Fibroblast of lung (primary cell): ENCODE measurements around the gene SLF2. TPM values are rescaled to one million over a fixed set of nuclear protein-coding genes. Genes with fewer than 3 reads are reported as not detected.

ENCODE experiments used
- DNase-seq, 2 donors: peaks; one replicate each; pipeline versions ENCODE4 v3.0.0 to v3.0.0-alpha.2; 2010; ENCODE audit warnings: low read depth in 2 of 2
- H2AFZ ChIP-seq: 2 replicates; pipeline ENCODE4 v1.5.1; 2012; ENCODE audit warnings: low read length, control low read depth, inconsistent platforms
- H3K27ac ChIP-seq: 2 replicates; pipeline ENCODE4 v1.5.1; 2011; ENCODE audit warnings: low read length, control low read depth; ENCODE audit not compliant: insufficient read depth
- H3K27me3 ChIP-seq: 2 replicates; pipeline ENCODE4 v1.5.1; 2011; ENCODE audit warnings: mild to moderate bottlenecking, low read length; ENCODE audit not compliant: control insufficient read depth, insufficient read depth
- H3K36me3 ChIP-seq: 2 replicates; pipeline ENCODE4 v1.5.1; 2011; ENCODE audit warnings: low read length; ENCODE audit not compliant: control insufficient read depth, insufficient read depth
- H3K4me1 ChIP-seq: 2 replicates; pipeline ENCODE4 v1.5.1; 2011; ENCODE audit warnings: low read length; ENCODE audit not compliant: control insufficient read depth, insufficient read depth; ENCODE audit errors: extremely low read depth
- H3K4me2 ChIP-seq: 2 replicates; pipeline ENCODE4 v1.5.1; 2011; ENCODE audit warnings: low read length, control low read depth; ENCODE audit not compliant: insufficient read depth; ENCODE audit errors: extremely low read depth
- H3K4me3 ChIP-seq, 4 experiments: fragments of 200-600 bp in 1 of 4; sonication (generic) in 1 of 4; replicated peaks in 1 of 4; 2 replicates each; pipeline ENCODE4 v1.5.1; 2011 to 2016; ENCODE audit warnings: low read length in 4 of 4, low read depth in 3 of 4, mild to moderate bottlenecking in 3 of 4, control low read depth in 2 of 4, inconsistent platforms in 1 of 4, mixed read lengths in 1 of 4; ENCODE audit not compliant: insufficient read depth in 1 of 4; ENCODE audit errors: control extremely low read depth in 1 of 4
- H3K79me2 ChIP-seq: 2 replicates; pipeline ENCODE4 v1.5.1; 2012; ENCODE audit warnings: mild to moderate bottlenecking, low read length, inconsistent platforms; ENCODE audit not compliant: control insufficient read depth, insufficient read depth
- H3K9ac ChIP-seq: 2 replicates; pipeline ENCODE4 v1.5.1; 2011; ENCODE audit warnings: mild to moderate bottlenecking, low read length, control low read depth; ENCODE audit not compliant: insufficient read depth
- H3K9me3 ChIP-seq: 2 replicates; pipeline ENCODE4 v1.5.1; 2012; ENCODE audit warnings: low read depth, low read length; ENCODE audit not compliant: control insufficient read depth, insufficient read depth
- H4K20me1 ChIP-seq: 2 replicates; pipeline ENCODE4 v1.5.1; 2011; ENCODE audit warnings: low read length; ENCODE audit not compliant: control insufficient read depth, insufficient read depth; ENCODE audit errors: extremely low read depth
- CTCF ChIP-seq, 2 donors: IDR thresholded peaks in 1 of 2; conservative IDR thresholded peaks in 1 of 2; 1 replicate in 1 of 2; 2 replicates in 1 of 2; pipeline ENCODE4 v1.5.1; 2011 to 2012; ENCODE audit warnings: low read length in 2 of 2, control low read depth in 1 of 2, inconsistent platforms in 1 of 2, low read depth in 1 of 2, mild to moderate bottlenecking in 1 of 2
- EZH2 ChIP-seq: IDR thresholded peaks from 2 replicates; pipeline ENCODE4 v1.5.1; 2012; ENCODE audit warnings: low read length, control low read depth, mild to moderate bottlenecking; ENCODE audit errors: missing control alignments
- polyA plus RNA-seq, 2 donors: library from polyadenylated mRNA; depleted of rRNA in 1 of 2; stranded (reverse) in 1 of 2; unstranded in 1 of 2; fragments of >200 nt; gene quantifications; 2 replicates each; pipeline ENCODE4 v1.2.1, GENCODE V29; 2011 to 2012; ENCODE audit warnings: missing spikeins in 1 of 2
- total RNA-seq: library from RNA; depleted of rRNA; stranded (reverse); fragments of >200 nt; gene quantifications from 2 replicates; pipeline ENCODE4 v1.2.1, GENCODE V29; 2014

SLF2 gene
- total and polyA plus RNA-seq, 2 donors (not counting 1 experiment from before 2014, with no cell fraction given) = 16.6 to 32.5 TPM

- Histone ChIP-seq H3K4me3 (no peak overlapping the region), H3K36me3 (no peaks in the 10 kb centered on the region), H3K27ac (no peak overlapping the region), H3K9ac (no peak overlapping the region), H3K27me3 (peaks cover 3% of the 10 kb centered on the region), H3K9me3 (no peaks in the 10 kb centered on the region), H3K79me2 (no peaks in the 10 kb centered on the region), H3K4me2 (no peak overlapping the region), H4K20me1 (no peaks in the 10 kb centered on the region), H3K4me1 (peaks cover 16% of the 10 kb centered on the region), H2AFZ (no peak overlapping the region)
- no peak for DNase-seq
- TF ChIP-seq CTCF (conservative IDR thresholded peaks at IDR 0.05 in 1 of 2, IDR thresholded peaks at IDR 0.05 in 1 of 2; ENCODE audit: low read depth in 1 of 2, low read length in 2 of 2) (no peak), EZH2 (no peak)
Observed at GRCh38 chr10:100879741-100880360, 32.9 kb upstream of the SLF2 start.

GRCh38 chr10:100881556-100882213, 31.1 kb upstream of the SLF2 start:
- H3K4me2 ChIP-seq = no peak overlapping the region
- no peak for DNase-seq
- H3K4me3 ChIP-seq = no peak overlapping the region
- peaks cover 3% of the 10 kb centered on the region for H3K27me3 ChIP-seq
- H3K36me3 ChIP-seq = no peaks in the 10 kb centered on the region
- TF ChIP-seq EZH2 (no peak), CTCF (conservative IDR thresholded peaks at IDR 0.05 in 1 of 2, IDR thresholded peaks at IDR 0.05 in 1 of 2; ENCODE audit: low read depth in 1 of 2, low read length in 2 of 2) (no peak)
- H3K4me1 ChIP-seq = peaks cover 16% of the 10 kb centered on the region
- no peaks in the 10 kb centered on the region for H3K79me2 ChIP-seq
- H3K9me3 ChIP-seq = no peaks in the 10 kb centered on the region
- no peak overlapping the region for H2AFZ ChIP-seq
- no peak overlapping the region for H3K9ac ChIP-seq
- no peaks in the 10 kb centered on the region for H4K20me1 ChIP-seq
- no peak overlapping the region for H3K27ac ChIP-seq

- peaks cover 16% of the 10 kb centered on the region for H3K4me1 ChIP-seq
- H3K27me3 ChIP-seq = peaks cover 3% of the 10 kb centered on the region
- peak overlapping the region; percentile 39 for H2AFZ ChIP-seq
- H3K9me3 ChIP-seq = no peaks in the 10 kb centered on the region
- H3K4me3 ChIP-seq = no peak overlapping the region
- no peak overlapping the region for H3K9ac ChIP-seq
- peak overlapping the region; percentile 7 for H3K4me2 ChIP-seq
- no peaks in the 10 kb centered on the region for H4K20me1 ChIP-seq
- DNase-seq = no peak
- no peaks in the 10 kb centered on the region for H3K36me3 ChIP-seq
- H3K27ac ChIP-seq = no peak overlapping the region
- TF ChIP-seq CTCF (conservative IDR thresholded peaks at IDR 0.05 in 1 of 2, IDR thresholded peaks at IDR 0.05 in 1 of 2; ENCODE audit: low read depth in 1 of 2, low read length in 2 of 2) (no peak), EZH2 (no peak)
- no peaks in the 10 kb centered on the region for H3K79me2 ChIP-seq
Observed at GRCh38 chr10:100882252-100882651, 30.5 kb upstream of the SLF2 start.
